AG09309 (cell line): ENCODE measurements around the gene CNOT6.
"Not testable (repeated sequence)": the region's sequence is repeated elsewhere in the genome, so short reads cannot be mapped to it uniquely, and the experiment has no call there.

ENCODE experiments used
- DNase-seq: peaks from one replicate; pipeline ENCODE4 v3.0.0-alpha.2; 2010; ENCODE audit warnings: low read depth
- H3K4me3 ChIP-seq: 2 replicates; pipeline ENCODE4 v1.5.1; 2011; ENCODE audit warnings: mild to moderate bottlenecking, low read depth, low read length, moderate library complexity; ENCODE audit not compliant: control insufficient read depth
- TF ChIP-seq, protein P1 (sequence below): IDR thresholded peaks from 2 replicates; pipeline ENCODE4 v1.5.1; 2011; ENCODE audit warnings: mild to moderate bottlenecking, low read depth, low read length, inconsistent platforms; ENCODE audit not compliant: insufficient read depth, control insufficient read depth; ENCODE audit errors: missing control alignments

CNOT6 gene

DNA sequence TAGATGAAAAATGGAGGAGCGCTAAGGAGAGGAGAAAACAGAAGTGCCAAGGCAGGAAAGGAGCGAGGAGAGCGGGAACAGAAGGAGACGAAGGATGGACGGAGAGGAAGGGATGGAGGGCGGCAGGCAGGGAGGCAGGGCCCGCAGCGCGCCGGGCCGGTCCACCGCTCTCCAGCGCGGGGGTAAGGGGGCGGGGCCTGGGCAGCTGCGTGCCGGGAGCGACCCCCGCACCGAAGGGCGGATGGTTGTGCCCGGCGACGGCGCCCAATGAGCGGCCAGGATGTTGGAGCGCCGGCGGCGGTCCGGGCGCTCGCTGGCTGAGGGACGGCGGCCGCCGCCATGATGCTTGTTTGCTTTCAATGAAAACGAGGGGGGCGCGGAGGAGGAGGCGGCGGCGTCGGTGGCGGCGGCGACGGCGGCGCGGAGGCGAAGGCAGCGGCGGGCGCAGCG is at the start of gene CNOT6:
Gene CNOT6, plus strand, starts transcription at position 320 of the 450 bp plus-strand sequence. CDS start 34,898 bp downstream, outside the sequence.
- peak within 1 kb of the TSS; percentile 86 for H3K4me3 ChIP-seq
- peak; percentile 75 for DNase-seq
- TF ChIP-seq, protein P1, sequence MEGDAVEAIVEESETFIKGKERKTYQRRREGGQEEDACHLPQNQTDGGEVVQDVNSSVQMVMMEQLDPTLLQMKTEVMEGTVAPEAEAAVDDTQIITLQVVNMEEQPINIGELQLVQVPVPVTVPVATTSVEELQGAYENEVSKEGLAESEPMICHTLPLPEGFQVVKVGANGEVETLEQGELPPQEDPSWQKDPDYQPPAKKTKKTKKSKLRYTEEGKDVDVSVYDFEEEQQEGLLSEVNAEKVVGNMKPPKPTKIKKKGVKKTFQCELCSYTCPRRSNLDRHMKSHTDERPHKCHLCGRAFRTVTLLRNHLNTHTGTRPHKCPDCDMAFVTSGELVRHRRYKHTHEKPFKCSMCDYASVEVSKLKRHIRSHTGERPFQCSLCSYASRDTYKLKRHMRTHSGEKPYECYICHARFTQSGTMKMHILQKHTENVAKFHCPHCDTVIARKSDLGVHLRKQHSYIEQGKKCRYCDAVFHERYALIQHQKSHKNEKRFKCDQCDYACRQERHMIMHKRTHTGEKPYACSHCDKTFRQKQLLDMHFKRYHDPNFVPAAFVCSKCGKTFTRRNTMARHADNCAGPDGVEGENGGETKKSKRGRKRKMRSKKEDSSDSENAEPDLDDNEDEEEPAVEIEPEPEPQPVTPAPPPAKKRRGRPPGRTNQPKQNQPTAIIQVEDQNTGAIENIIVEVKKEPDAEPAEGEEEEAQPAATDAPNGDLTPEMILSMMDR = no peak

DNA sequence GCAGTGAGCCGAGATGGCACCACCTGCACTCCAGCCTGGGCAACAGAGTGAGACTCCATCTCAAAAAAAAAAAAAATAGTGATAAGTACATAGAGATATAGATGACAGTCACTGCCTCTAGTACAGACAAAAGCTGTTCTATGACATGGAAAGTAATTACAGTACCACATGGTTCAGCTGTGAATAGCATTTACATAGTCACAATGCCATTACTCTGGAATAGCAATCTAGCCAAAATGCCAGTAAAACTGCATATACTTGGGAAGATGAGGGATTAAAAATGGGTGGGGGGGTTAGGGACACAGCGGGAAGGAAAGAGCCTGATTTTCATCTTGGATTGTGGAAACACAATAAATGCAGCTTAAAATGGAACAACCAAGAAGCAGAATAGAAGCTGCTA is 39.4 kb upstream of the CNOT6 start:
- TF ChIP-seq, protein P1 = no peak
- DNase-seq = no peak

GRCh38 chr5:180455872-180456271 is 38.3 kb upstream of the CNOT6 start:
- DNase-seq = no peak
- no peak overlapping the region for H3K4me3 ChIP-seq
- TF ChIP-seq, protein P1 = no peak

More for the DNA sequence above, 39.4 kb upstream of the CNOT6 start:
- H3K4me3 ChIP-seq = no peak overlapping the region

DNA sequence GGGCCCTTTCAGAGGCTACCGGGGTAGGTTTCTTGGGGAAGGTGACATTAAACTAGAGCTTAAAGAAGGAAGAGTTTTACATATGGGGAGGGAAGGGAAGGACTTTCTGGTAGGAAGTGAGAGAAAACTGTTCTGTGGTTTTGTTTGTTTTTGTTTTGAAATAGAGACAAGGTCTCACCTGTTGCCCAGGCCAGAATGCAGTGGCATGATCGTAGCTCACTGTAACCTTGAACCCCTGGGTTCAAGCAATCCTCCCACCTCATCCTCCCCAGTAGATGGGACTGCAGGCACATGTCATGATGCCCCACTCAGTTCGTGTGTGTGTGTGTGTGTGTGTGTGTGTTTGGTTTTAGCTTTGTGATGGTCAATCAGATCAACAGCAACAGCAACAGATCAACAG is 37.4 kb upstream of the CNOT6 start:
- no peak overlapping the region for H3K4me3 ChIP-seq
- DNase-seq = no peak
- TF ChIP-seq, protein P1 = no peak

GRCh38 chr5:180458852-180459673 is 35.1 kb upstream of the CNOT6 start:
- DNase-seq, H3K4me3 ChIP-seq: not testable (repeated sequence)

- H3K4me3 ChIP-seq, DNase-seq: not testable (repeated sequence)
Measured at GRCh38 chr5:180459674-180460142, 34.5 kb upstream of the CNOT6 start.

- DNase-seq = no peak
- H3K4me3 ChIP-seq = no peak overlapping the region
- TF ChIP-seq, protein P1 = no peak
Measured at GRCh38 chr5:180460834-180461233, 33.3 kb upstream of the CNOT6 start.

DNA sequence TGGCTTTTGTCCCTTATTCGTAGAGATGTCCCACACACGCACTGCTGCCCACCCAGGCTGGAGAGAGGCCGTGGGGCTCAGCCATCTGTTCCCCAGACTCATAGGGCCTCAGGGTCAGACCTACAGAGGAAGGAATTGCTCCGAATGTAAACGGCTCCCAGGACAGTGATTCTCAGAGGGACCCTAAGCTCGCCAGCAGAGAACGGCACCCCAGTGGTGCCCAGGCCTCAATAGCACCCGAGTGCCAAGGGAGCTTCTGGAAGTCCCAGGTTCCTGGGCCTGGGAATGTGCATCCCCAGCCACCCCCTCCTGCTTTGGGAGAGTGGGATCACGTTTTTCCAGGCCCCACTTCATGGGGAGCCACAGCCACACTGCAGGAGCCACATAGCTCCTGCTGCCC is 32.9 kb upstream of the CNOT6 start:
- no peak overlapping the region for H3K4me3 ChIP-seq
- TF ChIP-seq, protein P1 = no peak
- no peak for DNase-seq
